Mononuclear cell (primary cell): ENCODE data around the gene MRPL34. TPM values are rescaled to one million over a fixed set of nuclear protein-coding genes. Genes with fewer than 3 reads are reported as not detected.

Source experiments
- H3K27me3 ChIP-seq: 2 replicates; pipeline ENCODE4 v1.6.0; 2011; ENCODE audit warnings: low read length, control low read depth; ENCODE audit not compliant: insufficient read depth
- H3K4me1 ChIP-seq: 2 replicates; pipeline ENCODE4 v1.5.1; 2011; ENCODE audit warnings: mild to moderate bottlenecking, low read length, control low read depth; ENCODE audit not compliant: insufficient read depth
- H3K4me3 ChIP-seq: 2 replicates; pipeline ENCODE4 v1.5.1; 2011; ENCODE audit warnings: mild to moderate bottlenecking, low read length, moderate library complexity
- H3K9me3 ChIP-seq: 2 replicates; pipeline ENCODE4 v1.5.1; 2011; ENCODE audit warnings: low read depth, mild to moderate bottlenecking, control low read depth, low read length
- total RNA-seq: library from RNA; depleted of rRNA; stranded (reverse); fragments of >200 nt; gene quantifications from one replicate; pipeline ENCODE4 v1.2.3, GENCODE V29; 2012

Gene MRPL34
- total RNA-seq, 1 donor, result 22.8 TPM

GRCh38 chr19:17336872-17337674, 31.4 kb downstream of the MRPL34 start, which contains the start of gene GTPBP3:
TSS of gene GTPBP3 (plus strand) at chr19:17337553. CDS start at chr19:17337612, 59 bp downstream.
- Histone ChIP-seq H3K9me3 (no peaks in the 10 kb centered on the region), H3K4me1 (peaks cover 51% of the 10 kb centered on the region), H3K27me3 (no peaks in the 10 kb centered on the region), H3K4me3 (peak within 1 kb of the TSS; percentile 81)

GRCh38 chr19:17337675-17338432, 32.2 kb downstream of the MRPL34 start:
- Histone ChIP-seq H3K4me3 (peak overlapping the region; percentile 81), H3K27me3 (no peaks in the 10 kb centered on the region), H3K4me1 (peaks cover 51% of the 10 kb centered on the region), H3K9me3 (no peaks in the 10 kb centered on the region)

- H3K9me3 ChIP-seq, result no peaks in the 10 kb centered on the region
- H3K4me1 ChIP-seq, result peaks cover 45% of the 10 kb centered on the region
- H3K4me3 ChIP-seq, result no peak overlapping the region
- no peaks in the 10 kb centered on the region for H3K27me3 ChIP-seq
Measured at GRCh38 chr19:17338433-17339078, 32.9 kb downstream of the MRPL34 start.

GRCh38 chr19:17339088-17339741, 33.5 kb downstream of the MRPL34 start:
- H3K9me3 ChIP-seq, result no peaks in the 10 kb centered on the region

GRCh38 chr19:17340302-17340870, 34.7 kb downstream of the MRPL34 start:
- Histone ChIP-seq H3K4me1 (peaks cover 29% of the 10 kb centered on the region), H3K9me3 (no peaks in the 10 kb centered on the region), H3K4me3 (no peak overlapping the region), H3K27me3 (no peaks in the 10 kb centered on the region)

More at GRCh38 chr19:17339088-17339741, 33.5 kb downstream of the MRPL34 start:
- Histone ChIP-seq H3K4me1 (peaks cover 39% of the 10 kb centered on the region), H3K27me3 (no peaks in the 10 kb centered on the region), H3K4me3 (no peak overlapping the region)

- Histone ChIP-seq H3K4me3 (no peak overlapping the region), H3K9me3 (no peaks in the 10 kb centered on the region), H3K27me3 (no peaks in the 10 kb centered on the region)
Measured at GRCh38 chr19:17340871-17341357, 35.2 kb downstream of the MRPL34 start.

GRCh38 chr19:17341386-17341785, 35.7 kb downstream of the MRPL34 start:
- H3K4me1 ChIP-seq, result peaks cover 19% of the 10 kb centered on the region
- H3K27me3 ChIP-seq, result no peaks in the 10 kb centered on the region
- H3K4me3 ChIP-seq, result no peak overlapping the region
- H3K9me3 ChIP-seq, result no peaks in the 10 kb centered on the region

More at GRCh38 chr19:17340871-17341357, 35.2 kb downstream of the MRPL34 start:
- H3K4me1 ChIP-seq, result peaks cover 24% of the 10 kb centered on the region

GRCh38 chr19:17341845-17342244, 36.2 kb downstream of the MRPL34 start:
- peaks cover 15% of the 10 kb centered on the region for H3K4me1 ChIP-seq
- H3K27me3 ChIP-seq, result peaks cover under 1% of the 10 kb centered on the region
- H3K9me3 ChIP-seq, result no peaks in the 10 kb centered on the region
- no peak overlapping the region for H3K4me3 ChIP-seq

- Histone ChIP-seq H3K27me3 (peaks cover 11% of the 10 kb centered on the region), H3K4me3 (no peak overlapping the region), H3K4me1 (no peaks in the 10 kb centered on the region), H3K9me3 (no peaks in the 10 kb centered on the region)
Measured at GRCh38 chr19:17346109-17346671, 40.5 kb downstream of the MRPL34 start.

GRCh38 chr19:17347361-17347760, 41.7 kb downstream of the MRPL34 start:
- H3K27me3 ChIP-seq, result peaks cover 11% of the 10 kb centered on the region
- H3K4me1 ChIP-seq, result no peaks in the 10 kb centered on the region
- no peaks in the 10 kb centered on the region for H3K9me3 ChIP-seq
- no peak overlapping the region for H3K4me3 ChIP-seq

GRCh38 chr19:17347877-17348276, 42.2 kb downstream of the MRPL34 start:
- H3K4me3 ChIP-seq, result no peak overlapping the region
- H3K4me1 ChIP-seq, result no peaks in the 10 kb centered on the region
- H3K9me3 ChIP-seq, result no peaks in the 10 kb centered on the region
- peaks cover 11% of the 10 kb centered on the region for H3K27me3 ChIP-seq

- Histone ChIP-seq H3K4me3 (no peak overlapping the region), H3K4me1 (no peaks in the 10 kb centered on the region), H3K27me3 (peaks cover 11% of the 10 kb centered on the region), H3K9me3 (no peaks in the 10 kb centered on the region)
Measured at GRCh38 chr19:17348700-17349099, 43.0 kb downstream of the MRPL34 start.

- no peak overlapping the region for H3K4me3 ChIP-seq
- peaks cover 10% of the 10 kb centered on the region for H3K27me3 ChIP-seq
- no peaks in the 10 kb centered on the region for H3K9me3 ChIP-seq
- H3K4me1 ChIP-seq, result no peaks in the 10 kb centered on the region
Measured at GRCh38 chr19:17351815-17352435, 46.3 kb downstream of the MRPL34 start.
